Measurements from ENCODE around the gene HGFAC.

The HGFAC gene

GRCh38 chr4:3411676-3412075 is 30.1 kb upstream of the HGFAC start:
- no peak for DNase-seq

DNA sequence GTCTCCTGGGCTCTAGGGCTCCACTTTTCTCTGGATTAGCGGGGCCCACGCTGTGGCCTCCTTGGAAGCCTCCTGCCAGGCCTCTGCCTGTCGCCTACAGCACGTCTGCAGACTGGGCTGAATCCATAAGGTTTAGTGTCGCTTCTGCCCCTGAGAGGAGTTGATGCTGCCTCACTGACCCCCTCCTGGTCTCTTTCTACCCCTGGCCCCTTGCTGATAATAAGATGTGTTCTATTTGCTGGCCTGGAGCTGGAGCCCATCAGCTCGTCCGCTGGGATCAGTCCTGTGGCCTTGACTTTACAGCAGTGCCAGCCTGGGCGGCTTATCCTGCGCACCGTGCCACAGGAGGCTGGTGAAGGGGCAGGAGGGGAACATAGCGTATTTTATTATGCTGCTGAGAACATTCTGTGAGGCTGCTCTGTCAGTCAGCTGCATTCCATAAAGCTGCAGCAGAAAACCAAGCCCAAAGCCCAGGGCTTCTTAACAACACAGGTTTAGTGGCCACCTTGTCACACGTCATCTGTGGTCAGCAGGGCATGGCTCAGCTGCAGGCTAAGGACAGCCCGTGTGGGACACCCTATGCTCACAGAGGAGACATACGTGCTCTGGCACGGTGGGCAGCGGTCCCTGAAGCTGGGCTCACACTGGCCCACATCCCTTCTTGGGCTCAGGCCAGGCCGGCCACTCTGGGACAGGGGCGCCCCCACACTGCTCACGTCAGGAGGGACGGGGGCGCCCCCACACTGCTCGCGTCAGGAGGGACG is 29.3 kb upstream of the HGFAC start:
- DNase-seq, result no peak

DNA sequence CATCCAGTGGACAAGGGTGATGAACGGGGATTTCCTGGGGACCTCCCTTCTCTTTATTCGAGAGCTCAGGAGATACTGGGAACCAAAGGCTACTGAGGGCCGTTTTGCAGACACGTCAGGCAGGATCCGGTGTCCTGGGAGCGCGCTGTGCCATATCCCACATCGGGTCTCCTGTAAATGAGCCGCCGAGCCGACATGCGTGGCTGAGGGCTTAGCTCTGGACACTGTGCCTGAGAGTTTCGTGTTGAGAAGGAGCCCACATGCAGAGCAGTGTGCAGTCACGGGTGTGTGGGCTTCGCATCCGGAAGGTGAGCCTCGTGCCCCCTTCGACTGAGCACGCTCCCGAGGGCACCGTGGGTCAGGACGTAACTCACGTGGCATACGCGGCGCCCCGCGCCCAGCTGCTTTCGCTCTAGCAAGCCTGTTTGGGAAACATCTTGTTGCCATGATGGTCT is 28.5 kb upstream of the HGFAC start:
- DNase-seq, result no peak

- no peak for DNase-seq
These were observed 27.9 kb upstream of the HGFAC start for GRCh38 chr4:3413675-3414420.

GRCh38 chr4:3414421-3415279 is 27.1 kb upstream of the HGFAC start:
- DNase-seq, result no peak

DNA sequence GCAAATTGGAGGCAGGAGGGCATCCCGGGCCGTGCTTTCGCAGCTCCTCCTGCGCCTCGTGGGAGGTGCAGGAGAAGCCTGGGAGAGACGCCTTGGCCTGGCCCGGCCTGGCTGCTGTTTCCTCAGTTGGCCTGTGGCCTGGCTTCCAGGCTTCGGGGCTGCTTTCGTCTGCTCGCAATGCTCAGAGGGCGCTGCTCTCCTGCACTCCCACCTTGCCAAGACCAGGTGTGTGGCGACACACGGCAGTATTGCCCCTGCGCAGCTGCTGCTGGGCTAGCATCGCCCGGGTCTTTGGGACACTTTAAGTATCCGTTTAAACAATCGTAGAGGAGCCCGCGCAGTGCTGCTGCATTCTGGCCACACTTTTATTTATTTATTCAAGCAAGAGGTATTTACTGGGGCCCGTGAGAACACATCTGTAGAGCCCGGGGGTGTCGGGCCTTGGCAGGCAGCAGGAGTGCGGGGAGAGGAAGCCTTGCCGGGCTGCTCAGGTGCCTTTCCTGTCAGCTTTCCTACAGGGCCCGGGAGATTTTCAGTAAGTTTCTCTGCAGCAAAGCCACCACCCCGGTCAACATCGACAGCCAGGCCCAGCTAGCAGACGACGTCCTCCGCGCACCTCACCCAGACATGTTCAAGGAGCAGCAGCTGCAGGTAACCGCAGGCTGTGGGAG is 26.2 kb upstream of the HGFAC start:
- DNase-seq, result no peak

GRCh38 chr4:3416270-3416669 is 25.5 kb upstream of the HGFAC start:
- no peak for DNase-seq

DNA sequence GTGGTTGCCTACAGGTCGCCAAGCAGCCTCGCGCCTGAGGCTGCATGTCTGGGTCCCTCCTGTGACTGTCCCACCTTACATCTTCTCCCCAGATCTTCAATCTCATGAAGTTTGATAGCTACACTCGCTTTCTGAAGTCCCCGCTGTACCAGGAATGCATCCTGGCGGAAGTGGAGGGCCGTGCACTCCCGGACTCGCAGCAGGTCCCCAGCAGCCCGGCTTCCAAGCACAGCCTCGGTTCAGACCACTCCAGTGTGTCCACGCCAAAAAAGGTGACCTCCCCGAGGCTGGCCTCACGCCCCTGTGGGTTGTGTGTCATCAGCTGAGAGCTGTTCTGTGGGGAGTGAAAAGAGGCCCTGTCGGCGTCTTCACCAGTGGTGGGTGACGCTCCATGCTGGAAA is 24.9 kb upstream of the HGFAC start:
- no peak for DNase-seq

DNA sequence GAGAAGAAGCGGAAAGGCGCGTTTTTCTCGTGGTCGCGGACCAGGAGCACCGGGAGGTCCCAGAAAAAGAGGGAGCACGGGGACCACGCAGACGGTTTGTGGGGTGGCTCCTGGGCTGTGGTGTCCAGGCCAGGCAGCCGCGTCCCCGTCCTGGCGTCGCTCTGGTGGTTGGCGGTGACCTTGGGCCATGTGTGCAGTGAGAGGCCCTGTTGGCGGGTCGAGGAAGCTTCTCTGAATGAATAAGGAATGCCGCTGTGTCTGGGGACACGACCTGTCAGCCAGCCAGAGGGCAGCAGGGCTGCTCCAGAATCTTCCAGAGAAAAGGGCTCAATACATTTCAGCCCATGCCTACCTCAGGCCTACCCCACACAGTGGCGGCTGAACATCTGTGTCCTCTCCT is 24.3 kb upstream of the HGFAC start:
- DNase-seq, result no peak

GRCh38 chr4:3418029-3418762 is 23.6 kb upstream of the HGFAC start:
- DNase-seq, result no peak

DNA sequence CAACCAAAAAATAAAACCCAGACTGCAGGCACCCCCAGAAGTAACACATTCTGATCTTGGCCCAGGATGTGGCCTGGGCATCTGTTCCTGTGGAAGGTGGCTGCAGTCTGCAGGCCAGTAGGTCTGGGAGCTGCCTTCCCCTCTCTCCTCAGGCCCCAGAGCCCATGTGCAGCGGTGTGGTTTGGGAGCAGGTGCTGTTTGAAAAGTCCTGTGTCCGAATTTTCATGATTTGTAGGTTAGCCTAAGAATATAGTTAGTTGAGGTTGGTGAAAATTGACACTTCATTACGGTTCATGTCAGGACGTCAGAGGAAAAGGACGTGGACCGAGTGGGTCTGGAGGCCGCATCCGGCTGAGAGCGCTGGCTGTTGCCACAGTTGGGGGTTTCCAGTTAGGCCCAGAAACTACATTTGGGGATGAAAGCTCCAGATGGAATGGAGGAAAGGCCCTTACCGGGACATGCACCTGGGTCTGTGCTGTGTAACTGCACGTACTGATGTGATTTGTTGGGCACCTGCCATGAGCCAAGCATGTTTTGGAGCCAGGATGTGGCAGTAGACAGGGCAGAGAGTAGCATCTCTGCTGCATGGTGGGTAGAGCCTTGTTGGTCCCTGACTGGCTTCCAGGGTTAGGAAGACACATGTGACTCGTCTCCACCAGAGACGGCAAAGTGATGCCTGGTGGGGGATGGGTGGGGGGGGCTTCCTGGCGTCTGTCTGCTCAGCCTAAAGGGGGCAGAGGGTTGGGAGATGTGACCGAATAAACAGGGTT is 21.7 kb upstream of the HGFAC start:
- DNase-seq, result no peak

GRCh38 chr4:3420606-3420955 is 21.2 kb upstream of the HGFAC start:
- DNase-seq, result no peak

- DNase-seq, result no peak
These were observed 20.8 kb upstream of the HGFAC start for GRCh38 chr4:3420956-3421355.

- DNase-seq, result no peak
These were observed 20.3 kb upstream of the HGFAC start for GRCh38 chr4:3421470-3421869.

GRCh38 chr4:3422241-3422801 is 19.4 kb upstream of the HGFAC start:
- no peak for DNase-seq

- no peak for DNase-seq
These were observed 18.9 kb upstream of the HGFAC start for GRCh38 chr4:3422808-3423297.

DNA sequence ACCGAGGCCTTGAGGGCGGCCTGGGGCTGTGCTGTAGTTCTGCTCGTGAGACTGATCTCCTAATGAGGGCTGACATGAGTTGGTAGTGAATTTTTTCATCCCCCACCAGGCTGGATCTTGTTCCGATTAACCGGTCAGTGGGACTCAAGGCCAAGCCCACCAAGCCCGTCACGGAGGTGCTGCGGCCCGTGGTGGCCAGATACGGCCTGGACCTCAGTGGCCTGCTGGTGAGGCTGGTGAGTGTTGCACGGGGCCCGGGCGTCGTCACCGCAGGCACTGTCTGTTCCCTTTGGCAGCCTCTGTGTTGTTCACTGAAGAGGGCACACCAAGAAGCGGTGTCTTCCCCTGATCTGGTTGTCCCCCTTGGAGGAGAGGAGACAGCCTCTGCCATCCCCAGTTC is 18.4 kb upstream of the HGFAC start:
- no peak for DNase-seq

- DNase-seq, result no peak
These were observed 17.8 kb upstream of the HGFAC start for GRCh38 chr4:3423952-3424351.

- no peak for DNase-seq
These were observed 17.2 kb upstream of the HGFAC start for GRCh38 chr4:3424522-3425095.

DNA sequence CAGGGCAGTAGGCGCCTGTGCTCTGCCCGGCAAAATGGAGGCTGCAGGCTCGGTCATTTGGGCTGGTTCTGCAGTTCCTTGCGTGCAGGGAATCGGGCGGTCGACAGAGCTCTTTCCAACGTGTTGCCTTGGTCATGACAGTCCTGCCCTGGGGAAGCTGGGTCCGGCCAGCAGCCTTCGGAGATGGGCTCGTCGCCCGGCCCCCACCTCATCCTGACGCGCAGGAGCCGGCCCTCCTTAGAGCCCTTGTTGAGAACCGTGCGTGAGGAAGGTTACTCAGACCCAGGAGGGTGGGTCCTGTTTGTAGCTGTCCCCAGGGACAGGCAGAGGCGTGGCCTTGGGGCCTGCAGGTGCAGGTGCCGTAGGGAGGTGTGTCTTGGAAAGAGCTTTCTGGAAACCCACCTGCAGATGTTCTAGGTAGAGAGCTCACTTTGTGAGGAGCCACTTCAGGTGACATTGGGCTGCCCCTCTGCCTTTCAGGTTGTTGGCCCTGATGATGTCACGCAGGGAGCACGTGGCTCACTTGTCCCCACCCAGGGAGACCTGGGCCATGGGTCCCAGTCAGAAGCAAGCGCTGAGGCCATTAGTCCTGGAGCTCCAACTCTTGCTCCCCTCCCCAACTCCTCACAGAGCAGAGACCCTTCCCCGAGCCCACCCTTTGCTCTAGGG is 15.2 kb upstream of the HGFAC start:
- DNase-seq, result no peak

All from SIG-M5 (cell line).